PC-3 (cell line): ENCODE results near the gene THEM4.

Experiments
- EZH2 ChIP-seq: fragments of 300-600 bp; sonication (generic); IDR thresholded peaks from one replicate; pipeline ENCODE4 v1.6.1; 2017; ENCODE audit warnings: antibody characterized with exemption, mild to moderate bottlenecking, low read length; ENCODE audit not compliant: unreplicated experiment
- EZH2phosphoT487 ChIP-seq: fragments of 300-600 bp; sonication (generic); IDR thresholded peaks from 2 replicates; pipeline ENCODE4 v1.6.1; 2018; ENCODE audit warnings: mild to moderate bottlenecking, antibody characterized with exemption, low read length, borderline replicate concordance
- TF ChIP-seq, protein P1 (sequence below): fragments of 300-600 bp; sonication (generic); conservative IDR thresholded peaks from 2 replicates; pipeline ENCODE4 v1.5.1; 2017; ENCODE audit warnings: antibody characterized with exemption, low read depth, mild to moderate bottlenecking, low read length

GRCh38 chr1:151834239-151834638, 75.1 kb downstream of the THEM4 start:
- TF ChIP-seq, protein P1, sequence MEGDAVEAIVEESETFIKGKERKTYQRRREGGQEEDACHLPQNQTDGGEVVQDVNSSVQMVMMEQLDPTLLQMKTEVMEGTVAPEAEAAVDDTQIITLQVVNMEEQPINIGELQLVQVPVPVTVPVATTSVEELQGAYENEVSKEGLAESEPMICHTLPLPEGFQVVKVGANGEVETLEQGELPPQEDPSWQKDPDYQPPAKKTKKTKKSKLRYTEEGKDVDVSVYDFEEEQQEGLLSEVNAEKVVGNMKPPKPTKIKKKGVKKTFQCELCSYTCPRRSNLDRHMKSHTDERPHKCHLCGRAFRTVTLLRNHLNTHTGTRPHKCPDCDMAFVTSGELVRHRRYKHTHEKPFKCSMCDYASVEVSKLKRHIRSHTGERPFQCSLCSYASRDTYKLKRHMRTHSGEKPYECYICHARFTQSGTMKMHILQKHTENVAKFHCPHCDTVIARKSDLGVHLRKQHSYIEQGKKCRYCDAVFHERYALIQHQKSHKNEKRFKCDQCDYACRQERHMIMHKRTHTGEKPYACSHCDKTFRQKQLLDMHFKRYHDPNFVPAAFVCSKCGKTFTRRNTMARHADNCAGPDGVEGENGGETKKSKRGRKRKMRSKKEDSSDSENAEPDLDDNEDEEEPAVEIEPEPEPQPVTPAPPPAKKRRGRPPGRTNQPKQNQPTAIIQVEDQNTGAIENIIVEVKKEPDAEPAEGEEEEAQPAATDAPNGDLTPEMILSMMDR, result no peak
- TF ChIP-seq EZH2 (no peak), EZH2phosphoT487 (no peak)
